B cell (primary cell): ENCODE results near the gene RSPO3. TPM values are rescaled to one million over a fixed set of nuclear protein-coding genes. Genes with fewer than 3 reads are reported as not detected.

Experiments used
- ATAC-seq: fragments of 200-7000 bp; cut with Tn5 transposase; one replicate; pipeline ENCODE4 v1.10.0; 2021; ENCODE audit warnings: low read depth, mild to moderate bottlenecking, moderate number of reproducible peaks, moderate library complexity
- CTCF ChIA-PET: fragments of 350-600 bp; sonication (Branson Sonifier 250); formaldehyde crosslinking; loops from one replicate; lab custom pipeline; 2021; ENCODE audit warnings: antibody characterized with exemption, inconsistent platforms; lab: Charles Lee
- POLR2A ChIA-PET: fragments of 350-600 bp; sonication (Branson Sonifier 250); formaldehyde crosslinking; loops from one replicate; lab custom pipeline; 2021; ENCODE audit warnings: antibody characterized with exemption; lab: Charles Lee
- DNase-seq: peaks from one replicate; pipeline ENCODE4 v3.0.0; 2013
- H2AFZ ChIP-seq: 2 replicates; pipeline ENCODE4 v1.6.1; 2012; ENCODE audit warnings: mild to moderate bottlenecking, low read depth, low read length; ENCODE audit not compliant: insufficient read depth, poor library complexity, severe bottlenecking
- H3K27ac ChIP-seq, 2 donors: 1 replicate in 1 of 2; 2 replicates in 1 of 2; pipeline ENCODE4 v1.5.1; 2012 to 2013; ENCODE audit warnings: low read length in 2 of 2, mild to moderate bottlenecking in 2 of 2, moderate library complexity in 1 of 2
- H3K27me3 ChIP-seq, 4 experiments: fragments of 200-600 bp in 1 of 4; sonication (generic) in 1 of 4; replicated peaks in 1 of 4; 1 replicate in 2 of 4; 2 replicates in 2 of 4; pipeline versions ENCODE4 v1.6.1 to v1.7.0; 2013 to 2016; ENCODE audit warnings: low read length in 3 of 4, mild to moderate bottlenecking in 2 of 4, mixed read lengths in 1 of 4, moderate library complexity in 1 of 4; ENCODE audit not compliant: insufficient read depth in 4 of 4, control insufficient read depth in 3 of 4; ENCODE audit errors: control extremely low read depth in 1 of 4
- H3K36me3 ChIP-seq, 2 experiments: replicated peaks in 1 of 2; 1 replicate in 1 of 2; 2 replicates in 1 of 2; pipeline versions ENCODE4 v1.6.1 to v1.7.1; 2013; ENCODE audit warnings: low read length in 1 of 2; ENCODE audit not compliant: insufficient read depth in 2 of 2, control insufficient read depth in 1 of 2; ENCODE audit errors: control extremely low read depth in 1 of 2, extremely low read depth in 1 of 2
- H3K4me1 ChIP-seq, 2 donors: fragments of 200-600 bp in 1 of 2; sonication (generic) in 1 of 2; 1 replicate in 1 of 2; 2 replicates in 1 of 2; pipeline versions ENCODE4 v1.5.1 to v1.6.1; 2013 to 2017; ENCODE audit warnings: low read length in 2 of 2; ENCODE audit not compliant: control insufficient read depth in 2 of 2, insufficient read depth in 2 of 2
- H3K4me2 ChIP-seq: replicated peaks from 2 replicates; pipeline ENCODE3; 2012; ENCODE audit warnings: mild to moderate bottlenecking, low read depth, low read length; ENCODE audit not compliant: poor library complexity, severe bottlenecking
- H3K4me3 ChIP-seq, 5 experiments: fragments of 200-600 bp in 1 of 5; sonication (generic) in 1 of 5; 1 replicate in 3 of 5; 2 replicates in 2 of 5; pipeline versions ENCODE4 v1.5.1 to v1.7.0; 2011 to 2016; ENCODE audit warnings: low read length in 4 of 5, mild to moderate bottlenecking in 4 of 5, low read depth in 2 of 5, control low read depth in 1 of 5, moderate library complexity in 1 of 5; ENCODE audit not compliant: insufficient read depth in 1 of 5; ENCODE audit errors: control extremely low read depth in 1 of 5, extremely low read depth in 1 of 5
- H3K79me2 ChIP-seq: fragments of 200-600 bp; sonication (generic); one replicate; pipeline ENCODE4 v1.6.0; 2016; ENCODE audit warnings: low read length; ENCODE audit not compliant: control insufficient read depth, insufficient read depth
- H3K9ac ChIP-seq: fragments of 200-600 bp; sonication (generic); 2 replicates; pipeline ENCODE4 v1.6.1; 2017; ENCODE audit warnings: mild to moderate bottlenecking, low read length, moderate library complexity
- H3K9me3 ChIP-seq, 3 donors: one replicate each; pipeline versions ENCODE4 v1.6.1 to v1.7.1; 2013; ENCODE audit warnings: low read length in 2 of 3; ENCODE audit not compliant: control insufficient read depth in 2 of 3, insufficient read depth in 1 of 3; ENCODE audit errors: control extremely low read depth in 1 of 3
- H4K20me1 ChIP-seq: 2 replicates; pipeline ENCODE4 v1.6.0; 2012; ENCODE audit warnings: mild to moderate bottlenecking, low read length; ENCODE audit not compliant: insufficient read depth, control insufficient read depth, poor library complexity, severe bottlenecking
- H3K27ac Mint-ChIP-seq: one replicate; pipeline ENCODE4 v1.8.0; 2021; ENCODE audit warnings: mixed read lengths
- H3K27me3 Mint-ChIP-seq: one replicate; pipeline ENCODE4 v1.8.0; 2021; ENCODE audit warnings: mixed read lengths
- H3K4me1 Mint-ChIP-seq: one replicate; pipeline ENCODE4 v1.8.0; 2021; ENCODE audit warnings: mixed read lengths
- H3K4me3 Mint-ChIP-seq: one replicate; pipeline ENCODE4 v1.8.0; 2021; ENCODE audit warnings: mixed read lengths
- H3K9me3 Mint-ChIP-seq: one replicate; pipeline ENCODE4 v1.8.0; 2022; ENCODE audit warnings: mixed read lengths; ENCODE audit not compliant: insufficient read depth
- CTCF ChIP-seq: fragments of 200-600 bp; IDR thresholded peaks from one replicate; pipeline ENCODE4 v1.8.0; 2022; ENCODE audit warnings: antibody characterized with exemption, mild to moderate bottlenecking
- EZH2 ChIP-seq: IDR thresholded peaks from 2 replicates; pipeline ENCODE4 v1.6.1; 2012; ENCODE audit warnings: borderline replicate concordance, low read depth, mild to moderate bottlenecking, moderate library complexity, low read length; ENCODE audit not compliant: insufficient read depth, poor library complexity, severe bottlenecking
- WGBS: methylation state at CpG from one replicate; pipeline ENCODE4 v1.1.5; 2013; ENCODE audit warnings: missing lambda C conversion rate; ENCODE audit not compliant: insufficient coverage; 5-methylcytosine and 5-hydroxymethylcytosine counted together
- intact Hi-C: fragments of 100-400 bp; cut with micrococcal nuclease; formaldehyde crosslinking; loops from one replicate; pipeline ENCODE4 v1.10.0; 2022
- polyA plus RNA-seq: library from polyadenylated mRNA; depleted of rRNA; stranded (reverse); fragments of >200 nt; gene quantifications from 2 replicates; pipeline ENCODE4 v1.2.3, GENCODE V29; 2012
- total RNA-seq, 2 donors: library from RNA; stranded (reverse); fragments of 120-200 nt in 1 of 2; gene quantifications; 1 replicate in 1 of 2; 2 replicates in 1 of 2; pipeline versions ENCODE4 v1.2.3 to v1.2.4, GENCODE V29; 2013 to 2022

RSPO3 gene
- total and polyA plus RNA-seq, 2 donors (not counting 1 experiment from before 2014, with no cell fraction given) = not detected

- ChIA-PET POLR2A (no interaction called here), CTCF (no interaction called here)
- Histone ChIP-seq H3K9ac (peak overlapping the region; percentile 45), H3K4me2 (peak overlapping the region; percentile 72), H3K4me1 (peaks cover 24 to 30% of the 10 kb centered on the region in 2 donors), H3K79me2 (no peaks in the 10 kb centered on the region), H3K27ac (no peak overlapping the region), H4K20me1 (no peaks in the 10 kb centered on the region), H3K4me3 (peak overlapping the region in 3 of 5 experiments; percentile 32 to 48 (median 40)), H3K27me3 (peaks cover 0 to 30% (median 25%) of the 10 kb centered on the region in 4 experiments), H3K36me3 (no peaks in the 10 kb centered on the region), H2AFZ (peak overlapping the region; percentile 42), H3K9me3 (peaks cover 0 to 12% (median 0%) of the 10 kb centered on the region in 3 donors)
- WGBS = 4% methylated on average over 37 of the region's 37 CpGs
- Mint-ChIP-seq H3K27me3 (peaks cover 50% of the 10 kb centered on the region), H3K4me1 (peaks cover 27% of the 10 kb centered on the region), H3K27ac (no peak overlapping the region), H3K4me3 (peak overlapping the region; percentile 83), H3K9me3 (no peaks in the 10 kb centered on the region)
- DNase-seq (peak; percentile 4), ATAC-seq (no peak)
- intact Hi-C loops = no loop called here
- TF ChIP-seq CTCF (no peak), EZH2 (no peak)
Observed at GRCh38 chr6:127120023-127120786, 1.7 kb downstream of the RSPO3 start.
